ENCODE measurements around the gene MCTP2. TPM values are rescaled to one million over a fixed set of nuclear protein-coding genes. Genes with fewer than 3 reads are reported as not detected.
A peak's percentile ranks its signal among the peaks of the same experiment; 100 is the strongest.

Gene MCTP2
- total RNA-seq, 4 donors from 2014 or later, result 1.5 to 10.3 (median 5.7) TPM

GRCh38 chr15:94411285-94411684 lies 179.9 kb downstream of the MCTP2 start:
- H3K4me3 ChIP-seq, result no peak overlapping the region
- no peak for ATAC-seq
- peaks cover 0 to 27% (median 0%) of the 10 kb centered on the region in 3 donors for H3K4me1 ChIP-seq
- no peaks in the 10 kb centered on the region for H3K36me3 ChIP-seq
- no peaks in the 10 kb centered on the region for H3K27me3 ChIP-seq
- no peak for TF ChIP-seq POLR2A (IDR thresholded peaks at IDR 0.05)
- TF ChIP-seq CTCF (IDR thresholded peaks at IDR 0.05), result no peak
- no peak for TF ChIP-seq EP300 (IDR thresholded peaks at IDR 0.05)
- TF ChIP-seq POLR2AphosphoS5 (IDR thresholded peaks at IDR 0.05), result no peak
- 83 to 86% methylated on average over 2 to 5 of the region's 5 CpGs for WGBS, 2 donors (ENCODE audit: low coverage in 1 of 2)
- no peaks in the 10 kb centered on the region for H3K9me3 ChIP-seq
- H3K27ac ChIP-seq, result no peak overlapping the region

GRCh38 chr15:94411846-94412245 lies 180.5 kb downstream of the MCTP2 start:
- Histone ChIP-seq H3K9me3 (no peaks in the 10 kb centered on the region), H3K27me3 (no peaks in the 10 kb centered on the region), H3K27ac (no peak overlapping the region), H3K36me3 (no peaks in the 10 kb centered on the region), H3K4me1 (peaks cover 0 to 29% (median 0%) of the 10 kb centered on the region in 3 donors), H3K4me3 (no peak overlapping the region)
- 90 to 91% methylated on average over 2 of the region's 2 CpGs for WGBS, 2 donors (ENCODE audit: low coverage in 1 of 2)
- TF ChIP-seq POLR2AphosphoS5 (IDR thresholded peaks at IDR 0.05), result no peak
- ATAC-seq, result no peak

- WGBS, 2 donors (ENCODE audit: low coverage in 1 of 2), result 28 to 37% methylated on average over 6 of the region's 6 CpGs
- Histone ChIP-seq H3K36me3 (no peaks in the 10 kb centered on the region), H3K4me1 (peaks cover 0 to 42% (median 0%) of the 10 kb centered on the region in 3 donors), H3K9me3 (no peaks in the 10 kb centered on the region), H3K27me3 (no peaks in the 10 kb centered on the region), H3K27ac (no peak overlapping the region), H3K4me3 (no peak overlapping the region)
- TF ChIP-seq POLR2AphosphoS5 (IDR thresholded peaks at IDR 0.05) (no peak), CTCF (IDR thresholded peaks at IDR 0.05) (peak; percentile 13 to 41 (median 32))
- no peak for ATAC-seq
These were observed 181.8 kb downstream of the MCTP2 start for GRCh38 chr15:94412979-94413746.

GRCh38 chr15:94414916-94415315 lies 183.6 kb downstream of the MCTP2 start:
- ATAC-seq, result no peak
- TF ChIP-seq POLR2AphosphoS5 (IDR thresholded peaks at IDR 0.05) (no peak), CTCF (IDR thresholded peaks at IDR 0.05) (no peak), POLR2A (IDR thresholded peaks at IDR 0.05) (no peak), EP300 (IDR thresholded peaks at IDR 0.05) (no peak)
- Histone ChIP-seq H3K4me3 (no peak overlapping the region), H3K27ac (no peak overlapping the region), H3K9me3 (peaks cover 0 to 5% (median 0%) of the 10 kb centered on the region in 3 donors), H3K36me3 (no peaks in the 10 kb centered on the region), H3K4me1 (peaks cover 0 to 43% (median 0%) of the 10 kb centered on the region in 3 donors), H3K27me3 (no peaks in the 10 kb centered on the region)
- 88 to 95% methylated on average over 1 to 2 of the region's 2 CpGs for WGBS, 2 donors (ENCODE audit: low coverage in 1 of 2)

GRCh38 chr15:94416267-94416666 lies 184.9 kb downstream of the MCTP2 start:
- Histone ChIP-seq H3K27ac (no peak overlapping the region), H3K4me1 (peaks cover 0 to 43% (median 0%) of the 10 kb centered on the region in 3 donors), H3K4me3 (no peak overlapping the region), H3K9me3 (peaks cover 0 to 17% (median 0%) of the 10 kb centered on the region in 3 donors), H3K27me3 (no peaks in the 10 kb centered on the region), H3K36me3 (no peaks in the 10 kb centered on the region)
- WGBS, 2 donors (ENCODE audit: low coverage in 1 of 2), result 77 to 93% methylated on average over 7 of the region's 7 CpGs
- no peak for ATAC-seq
- TF ChIP-seq EP300 (IDR thresholded peaks at IDR 0.05) (no peak), POLR2AphosphoS5 (IDR thresholded peaks at IDR 0.05) (no peak), CTCF (IDR thresholded peaks at IDR 0.05) (no peak), POLR2A (IDR thresholded peaks at IDR 0.05) (no peak)
